DMS153 (cell line): Measurements from ENCODE around the gene ABTB2.

Experiments used
- DNase-seq: peaks from one replicate; lab custom pipeline; 2025; lab: John Stamatoyannopoulos, UW

The ABTB2 gene

DNA sequence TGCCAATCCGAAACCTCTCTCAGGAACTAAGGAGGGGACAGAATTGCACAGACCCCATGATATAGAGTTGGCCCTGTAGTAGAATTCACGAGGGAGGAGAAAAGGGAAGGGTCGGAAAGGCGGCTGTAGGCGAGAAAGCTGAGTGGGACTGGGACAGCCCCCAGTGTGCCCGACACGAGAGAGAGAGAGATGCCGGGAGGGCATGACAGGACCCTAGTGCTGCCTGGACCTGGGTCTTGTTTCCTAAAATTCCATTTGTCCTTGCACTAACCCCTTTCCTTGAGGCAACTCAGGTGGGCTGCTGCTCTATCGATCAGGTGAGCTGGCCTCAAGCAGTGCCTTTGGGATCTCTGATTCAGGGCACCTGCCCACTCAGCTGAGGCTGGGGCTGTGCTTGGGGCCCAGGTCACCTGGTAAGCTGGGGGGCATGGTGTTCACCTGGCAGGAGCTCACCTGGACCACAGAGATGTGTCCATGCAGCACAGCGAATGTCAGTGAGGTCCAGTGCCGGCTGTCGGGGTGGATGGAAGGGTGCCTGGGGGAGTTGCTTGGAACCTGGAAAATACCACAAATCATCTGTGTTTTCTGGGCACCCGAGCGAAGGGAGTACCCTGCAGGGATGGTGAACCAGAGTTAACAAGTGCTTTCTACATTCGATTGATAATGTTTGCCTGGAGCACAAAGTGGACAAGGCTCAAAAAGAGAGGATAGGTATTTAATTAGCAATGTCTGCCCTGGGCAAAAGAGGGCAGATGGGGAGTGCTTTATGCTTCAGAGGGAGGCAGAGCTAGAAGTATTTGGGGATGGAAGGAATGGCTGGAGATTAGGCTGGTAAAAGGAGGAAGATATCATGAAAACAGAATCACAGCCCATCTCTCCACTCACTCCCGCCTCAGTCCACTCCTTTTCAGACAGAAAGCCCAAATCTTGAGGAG, 190.7 kb downstream of the ABTB2 start:
- DNase-seq: no peak

DNA sequence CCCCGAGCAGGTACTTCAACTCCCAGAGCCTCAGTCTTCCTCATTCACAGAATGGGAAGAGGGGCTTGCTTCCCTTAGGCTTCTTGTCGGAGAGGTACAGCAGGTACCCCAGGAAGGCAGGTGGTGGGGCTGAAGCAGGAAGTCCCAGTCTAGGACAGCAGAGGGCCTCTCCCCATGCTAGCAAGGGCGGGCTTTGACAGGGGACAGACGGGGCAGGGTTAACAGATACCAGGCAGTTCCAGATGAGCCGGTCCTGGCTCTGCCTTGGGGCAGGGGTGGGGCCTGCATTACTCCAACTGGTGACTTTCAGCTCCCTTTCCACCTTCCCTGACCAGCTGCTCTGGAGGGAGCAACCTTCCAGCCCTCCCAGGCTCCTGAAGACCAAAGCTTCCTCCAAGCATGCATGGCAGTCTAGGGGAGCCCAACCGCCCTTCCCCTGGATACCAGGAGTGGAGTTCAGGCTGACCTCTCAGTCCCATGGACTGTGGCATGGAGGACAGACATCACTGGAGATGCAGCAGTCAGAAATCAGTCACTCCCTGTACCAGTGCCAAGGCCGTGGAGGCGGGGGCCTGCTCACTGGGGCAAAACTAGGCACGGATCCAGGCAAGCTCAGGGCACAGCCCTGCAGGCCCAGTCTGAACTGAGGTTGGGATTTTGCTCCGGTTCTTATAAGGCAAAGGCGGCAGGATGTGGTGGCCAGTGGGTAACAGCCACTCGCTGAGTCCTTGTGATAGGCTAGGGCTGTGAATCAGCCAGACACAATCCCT, 191.8 kb downstream of the ABTB2 start:
- no peak for DNase-seq

DNA sequence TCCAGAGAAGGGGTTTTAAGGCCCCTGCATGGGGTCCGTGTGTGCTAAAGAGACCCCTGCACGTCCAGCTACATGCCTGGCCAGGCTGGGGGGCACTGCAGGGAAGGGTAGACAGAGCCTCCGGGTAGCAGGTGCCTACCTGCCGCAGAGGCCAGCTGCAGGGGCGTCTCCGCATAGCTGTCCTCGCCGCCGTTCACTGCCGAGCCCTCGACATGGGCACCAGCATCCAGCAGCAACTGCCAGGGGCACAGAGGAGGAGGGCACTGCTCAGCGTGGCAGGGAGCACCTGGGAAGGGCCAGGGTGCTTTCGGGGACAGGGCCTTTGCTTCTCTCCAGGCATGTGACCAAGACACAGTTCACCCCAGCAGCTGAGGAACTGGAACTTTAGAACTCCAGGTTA, 192.7 kb downstream of the ABTB2 start:
- no peak for DNase-seq

DNA sequence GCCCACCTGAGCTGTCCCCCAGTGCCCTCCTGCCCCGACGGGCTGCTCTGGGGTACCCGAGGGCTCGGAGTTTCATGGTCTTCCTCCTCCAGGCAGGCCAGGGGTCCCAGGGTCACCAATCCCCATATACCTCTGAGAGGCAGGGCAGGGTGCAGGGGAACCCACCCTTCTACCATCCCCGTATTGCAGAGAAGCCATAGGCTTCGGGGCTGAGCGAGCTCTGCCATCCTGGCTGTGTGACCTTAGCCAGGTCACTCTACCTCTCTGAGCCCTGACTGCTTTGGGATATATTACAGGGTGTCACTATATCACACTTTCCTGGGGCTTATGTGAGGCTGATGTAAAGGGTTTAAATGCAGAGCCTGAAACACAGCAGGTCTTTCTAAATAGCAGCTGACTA, 195.0 kb downstream of the ABTB2 start:
- DNase-seq: no peak

DNA sequence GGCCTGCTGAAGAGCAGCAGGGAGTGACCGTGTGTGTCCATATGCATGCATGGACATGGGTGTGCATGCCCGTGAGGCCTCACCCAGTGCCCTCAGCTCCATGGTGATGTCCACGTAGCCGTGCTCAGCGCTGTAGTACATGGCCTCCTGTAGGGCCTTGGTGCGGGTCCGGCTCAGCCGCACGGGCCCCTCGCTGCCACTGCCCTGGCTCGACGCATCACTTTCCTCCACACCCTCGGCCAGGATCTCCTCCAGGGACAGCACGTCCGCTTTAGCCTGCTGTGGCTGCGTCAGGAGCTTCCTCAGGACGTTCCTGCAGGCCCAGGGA, 195.4 kb downstream of the ABTB2 start:
- DNase-seq: no peak

DNA sequence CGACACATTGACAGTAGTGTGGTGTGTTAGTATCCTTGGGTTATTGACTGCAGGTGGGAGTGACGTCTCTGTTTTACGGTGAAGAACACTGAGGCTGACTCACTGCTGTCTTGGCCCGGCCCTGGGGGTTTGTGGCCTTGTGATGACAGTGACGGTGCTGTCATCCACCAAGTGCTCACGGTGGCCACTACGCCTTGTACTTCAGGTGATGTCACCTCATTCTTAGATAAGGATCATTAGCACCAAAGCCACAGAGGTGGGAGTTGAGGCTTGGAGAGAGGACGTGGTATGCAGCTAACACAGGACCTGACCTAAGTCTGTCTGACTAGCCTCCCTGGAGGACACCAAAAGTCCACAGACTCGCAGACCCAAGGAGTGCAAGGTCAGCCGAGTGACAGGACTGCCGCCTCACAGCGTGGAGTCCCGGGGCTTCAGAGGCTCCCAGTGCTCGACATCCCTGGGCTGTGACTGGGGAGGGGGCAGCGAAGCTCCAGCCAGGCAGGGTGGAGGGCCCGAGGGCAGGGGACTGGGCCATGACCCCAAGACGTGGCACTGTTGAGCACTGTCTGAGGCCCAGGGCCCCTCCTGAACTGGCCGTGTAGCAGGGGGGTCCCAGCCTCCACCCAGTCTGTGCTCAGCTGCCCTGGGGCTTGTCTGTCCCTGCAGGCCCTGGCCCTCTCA, 195.9 kb downstream of the ABTB2 start:
- no peak for DNase-seq

DNA sequence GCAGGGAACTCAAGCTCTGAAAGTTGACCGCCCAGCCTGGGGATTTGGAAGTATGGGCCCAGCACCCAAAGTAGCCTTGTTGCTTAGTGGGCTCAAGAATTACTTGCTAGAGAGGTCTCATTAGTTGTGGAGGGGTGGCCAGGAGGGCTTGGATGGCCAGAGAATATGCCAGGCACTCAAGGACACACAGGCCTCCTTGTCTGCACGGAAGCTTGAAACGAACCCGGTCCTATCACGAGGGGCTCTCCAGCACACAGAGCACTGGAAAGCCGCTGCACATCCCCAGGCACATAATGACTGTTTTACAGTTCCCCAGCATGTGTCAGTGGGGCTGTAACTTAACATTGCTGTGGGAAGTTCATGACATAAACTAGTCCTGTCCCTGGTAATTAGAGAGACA, 196.4 kb downstream of the ABTB2 start:
- DNase-seq: no peak

DNA sequence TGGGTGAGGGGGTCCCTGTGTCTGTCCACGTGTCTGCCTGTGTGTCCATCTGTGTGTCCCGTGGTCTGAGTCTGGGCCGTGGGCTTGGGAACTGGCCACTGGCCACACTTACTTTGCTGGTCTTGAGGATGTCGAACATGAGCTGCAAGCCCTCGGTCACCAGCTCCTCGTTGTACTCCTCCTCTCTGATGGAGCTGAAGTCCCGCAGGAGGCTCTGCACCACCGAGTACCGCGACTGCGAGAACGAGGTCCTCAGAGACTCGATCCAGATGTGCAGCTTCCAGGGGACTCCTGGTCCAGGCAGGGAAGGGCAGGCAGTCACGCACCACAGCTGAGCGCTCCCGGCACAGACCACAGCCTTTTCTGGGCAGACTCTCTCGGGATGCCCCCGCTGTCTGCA, 197.0 kb downstream of the ABTB2 start:
- DNase-seq: no peak

DNA sequence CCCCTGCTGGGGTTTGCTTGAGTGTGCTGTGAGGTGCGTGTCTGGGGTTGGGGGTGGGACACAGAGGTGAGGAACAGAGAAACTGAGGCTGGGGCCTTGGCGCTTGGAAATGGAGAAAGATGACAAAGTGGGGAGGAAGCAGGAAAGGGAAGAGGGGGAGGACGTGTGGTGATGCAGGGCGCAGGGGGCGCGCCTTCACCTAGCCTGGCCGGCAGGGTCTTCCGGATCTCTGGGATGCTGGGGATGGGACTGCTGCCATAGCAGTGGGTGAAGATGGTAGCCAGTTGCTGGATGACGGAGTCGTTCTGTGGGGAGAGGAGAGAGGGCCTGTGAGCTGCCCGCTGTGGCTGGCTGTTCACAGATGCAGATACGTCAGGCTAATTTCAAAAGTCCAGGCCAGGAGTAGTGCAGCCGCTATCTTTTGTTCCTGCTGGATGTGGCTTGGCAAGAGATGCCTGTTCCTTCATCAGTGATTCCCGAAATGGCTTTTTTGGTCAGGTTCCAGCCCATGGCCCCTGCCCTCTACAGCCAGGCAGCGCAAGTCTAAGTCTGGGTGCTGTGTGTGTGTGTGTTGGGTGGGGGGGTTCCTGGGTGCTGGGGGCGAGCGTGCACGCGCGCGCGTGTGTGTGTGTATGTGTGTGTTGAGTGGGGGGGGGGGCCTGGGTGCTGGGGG, 197.6 kb downstream of the ABTB2 start:
- no peak for DNase-seq

DNA sequence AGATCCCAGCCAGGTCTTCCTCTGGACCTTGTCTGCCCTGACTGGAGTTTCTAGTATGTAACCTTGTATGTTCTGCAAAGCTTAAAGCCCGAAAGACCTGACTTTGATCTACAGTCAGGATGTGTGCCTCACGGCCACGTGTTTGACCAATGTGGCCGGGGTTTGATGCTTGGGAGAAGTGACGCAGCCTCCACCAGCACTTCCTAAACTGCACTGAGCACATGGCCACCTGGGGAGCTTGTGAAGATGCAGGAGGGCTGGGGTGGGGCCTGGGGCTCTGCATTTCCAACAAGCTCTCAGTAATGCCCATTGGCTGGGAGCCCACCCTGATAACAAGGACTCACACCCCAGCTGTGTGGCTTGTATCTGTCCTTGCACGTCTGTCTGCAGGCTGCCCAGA, 199.1 kb downstream of the ABTB2 start:
- no peak for DNase-seq

DNA sequence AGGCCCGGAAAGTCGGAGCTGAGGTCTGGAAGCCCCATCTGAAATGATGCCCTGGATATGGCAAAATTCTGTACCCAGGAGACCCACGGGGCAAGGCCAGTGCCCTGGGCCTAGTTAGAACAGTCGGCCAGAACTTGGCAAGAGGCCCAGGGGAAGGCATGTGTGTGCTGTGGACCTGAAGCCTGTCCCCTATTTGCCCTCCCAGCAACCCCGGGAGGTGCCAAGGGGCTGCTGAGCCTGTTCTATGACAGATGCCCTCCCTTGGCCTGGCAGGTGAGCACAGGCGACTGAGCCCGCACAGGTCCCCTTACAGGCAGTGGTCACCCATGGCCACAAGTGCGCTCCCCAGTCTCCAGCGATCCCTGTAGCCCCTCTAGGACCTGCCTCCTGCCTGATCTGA, 200.6 kb downstream of the ABTB2 start:
- no peak for DNase-seq

DNA sequence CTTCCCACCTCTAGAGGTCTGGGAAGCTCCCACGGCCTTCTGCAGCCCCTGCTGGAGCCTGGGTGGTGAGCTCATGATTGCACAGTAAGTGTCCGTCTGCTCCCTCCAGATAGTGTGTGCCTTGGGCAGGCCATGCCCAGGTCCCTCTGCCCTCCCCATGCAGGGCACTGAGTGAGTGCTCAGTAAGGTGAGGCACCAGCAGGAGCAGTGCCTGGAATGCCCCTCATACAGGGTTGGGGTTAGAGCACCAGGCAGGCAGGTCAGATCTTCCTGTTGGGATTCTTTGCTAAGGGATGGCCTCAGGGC, 202.1 kb downstream of the ABTB2 start:
- DNase-seq: no peak

DNA sequence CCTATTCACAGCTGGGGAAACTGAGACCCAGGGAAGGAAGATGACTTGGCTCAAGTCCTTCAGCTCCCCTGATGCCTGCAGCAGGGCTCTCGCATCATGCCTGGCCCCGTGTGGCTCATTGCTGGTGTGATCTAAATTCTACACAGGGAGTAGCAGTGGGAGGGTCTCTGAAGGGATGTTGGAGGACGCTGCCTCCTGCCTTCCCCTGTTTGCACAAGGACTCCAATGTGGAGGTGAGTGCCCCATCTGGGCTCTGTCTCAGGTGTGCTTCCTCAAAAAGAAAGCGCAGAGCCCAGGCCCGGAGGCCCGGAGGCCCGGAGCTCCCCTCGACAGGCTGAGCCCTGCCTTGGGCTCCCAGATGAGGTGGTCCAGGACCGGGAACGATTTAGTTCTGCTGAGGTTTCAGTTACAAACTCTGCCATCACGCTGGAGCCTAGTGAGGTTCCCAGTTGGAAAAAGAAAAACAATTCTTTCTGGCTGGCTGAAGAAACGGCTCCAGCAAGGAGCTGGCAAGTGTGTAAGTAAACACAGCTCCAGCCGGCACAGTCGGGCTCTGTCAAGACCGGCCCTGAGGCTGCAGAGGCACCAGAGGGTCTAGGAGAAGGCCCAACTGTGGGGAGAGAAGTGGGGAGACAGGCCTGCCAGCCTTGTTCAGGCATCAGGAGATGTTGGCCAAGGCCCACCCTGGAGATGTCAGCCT, 202.6 kb downstream of the ABTB2 start:
- DNase-seq: no peak

DNA sequence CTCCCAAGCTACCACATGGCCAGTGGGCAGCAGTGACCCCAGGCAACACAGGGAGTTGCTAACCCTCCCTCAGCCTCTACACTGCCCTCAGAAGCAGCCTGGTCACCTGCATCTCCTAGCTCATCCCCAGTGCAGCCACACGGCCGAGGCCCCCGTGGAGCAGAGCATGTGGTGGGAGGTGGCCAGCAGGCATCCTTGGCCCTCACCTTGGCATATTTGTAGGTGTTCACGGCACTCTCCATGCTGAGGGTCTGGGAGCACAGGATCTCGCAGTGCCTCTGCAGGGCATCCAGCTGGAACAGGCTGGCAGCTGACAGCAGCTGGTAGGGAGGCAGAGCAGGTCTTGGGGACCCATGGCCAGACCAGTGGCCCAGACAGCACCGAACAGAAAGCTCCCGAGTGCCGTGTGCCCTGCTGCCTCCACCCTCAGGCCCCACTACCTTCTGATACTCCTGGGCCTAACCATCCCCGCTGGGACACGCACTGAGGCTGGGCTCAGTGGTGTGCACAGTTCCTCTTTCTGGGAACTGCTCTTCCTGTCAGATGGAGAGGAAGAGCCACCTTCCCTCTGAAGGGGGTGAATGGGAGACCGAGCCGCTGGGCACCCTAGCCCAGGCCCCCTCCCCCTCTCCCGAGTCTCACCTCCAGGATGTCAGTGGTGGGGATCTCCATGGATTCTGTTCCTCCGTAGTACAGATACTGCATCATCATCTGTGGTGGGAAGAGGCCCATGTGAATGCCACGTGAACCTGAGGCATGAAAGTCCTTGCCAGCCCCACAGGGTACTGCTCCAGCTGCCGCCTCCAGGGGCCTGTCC, 203.5 kb downstream of the ABTB2 start:
- no peak for DNase-seq

DNA sequence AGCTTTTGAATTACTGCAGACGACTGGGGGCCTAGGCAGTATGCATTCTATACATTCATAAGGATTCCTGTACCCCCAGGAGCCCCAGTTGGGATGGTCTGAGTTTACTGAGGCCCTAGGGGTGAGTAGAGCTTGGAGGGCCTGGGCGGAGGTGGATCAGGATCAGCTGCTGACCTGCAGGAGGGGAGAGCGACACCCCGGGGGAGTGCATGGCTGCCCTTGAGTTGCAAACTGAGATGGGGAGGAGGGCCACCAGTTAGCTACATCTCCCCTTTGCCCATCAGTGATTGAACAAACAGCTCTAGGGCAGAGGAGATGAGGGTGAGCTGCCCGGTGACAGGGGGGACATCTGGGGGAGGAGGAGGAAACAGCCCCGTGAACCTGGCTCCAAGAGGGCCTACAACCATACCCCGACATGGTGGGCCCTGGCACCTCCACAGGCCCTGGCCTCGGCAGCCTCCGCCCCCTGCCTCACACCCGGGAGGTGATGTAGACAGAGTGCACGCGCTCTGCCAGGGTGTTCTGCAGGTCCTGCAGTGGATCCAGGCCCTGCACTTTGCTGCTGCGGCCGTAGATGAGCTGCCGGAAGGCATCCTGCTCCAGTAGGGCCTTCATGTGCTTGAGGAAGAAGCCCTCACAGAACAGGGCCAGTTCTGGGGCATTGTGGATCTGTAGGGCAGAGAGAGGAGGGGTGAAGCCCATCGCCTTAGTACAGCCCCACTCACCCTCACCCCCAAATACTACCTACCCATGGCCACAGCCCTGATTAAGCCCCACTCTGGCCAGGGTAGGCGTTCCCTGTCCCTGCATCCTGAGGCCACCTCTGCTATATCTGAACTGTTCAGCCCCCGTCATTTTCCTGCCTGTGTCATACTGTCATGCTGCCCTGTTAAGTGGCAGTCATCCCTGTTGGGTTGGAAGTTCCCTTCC, 205.6 kb downstream of the ABTB2 start:
- DNase-seq: no peak

DNA sequence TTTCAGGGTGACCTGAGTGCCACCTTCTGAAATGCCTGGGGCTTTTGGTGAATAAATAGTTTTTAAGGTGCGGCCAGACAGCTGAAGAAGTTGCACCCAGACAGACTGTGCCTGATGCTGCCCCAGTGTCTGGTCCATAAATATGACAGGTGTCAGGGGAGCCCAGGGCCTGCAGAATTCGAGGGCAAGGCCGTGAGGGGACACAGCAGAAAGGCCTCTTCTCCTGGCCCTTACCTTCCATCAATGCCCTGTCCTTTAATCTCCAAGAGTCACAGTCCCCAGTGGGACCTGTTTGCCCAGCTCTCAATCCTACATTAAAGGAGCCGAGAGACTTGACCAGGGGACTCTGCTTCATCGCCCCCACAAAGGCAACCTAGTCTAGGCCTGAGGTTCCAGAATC, 206.6 kb downstream of the ABTB2 start:
- no peak for DNase-seq

DNA sequence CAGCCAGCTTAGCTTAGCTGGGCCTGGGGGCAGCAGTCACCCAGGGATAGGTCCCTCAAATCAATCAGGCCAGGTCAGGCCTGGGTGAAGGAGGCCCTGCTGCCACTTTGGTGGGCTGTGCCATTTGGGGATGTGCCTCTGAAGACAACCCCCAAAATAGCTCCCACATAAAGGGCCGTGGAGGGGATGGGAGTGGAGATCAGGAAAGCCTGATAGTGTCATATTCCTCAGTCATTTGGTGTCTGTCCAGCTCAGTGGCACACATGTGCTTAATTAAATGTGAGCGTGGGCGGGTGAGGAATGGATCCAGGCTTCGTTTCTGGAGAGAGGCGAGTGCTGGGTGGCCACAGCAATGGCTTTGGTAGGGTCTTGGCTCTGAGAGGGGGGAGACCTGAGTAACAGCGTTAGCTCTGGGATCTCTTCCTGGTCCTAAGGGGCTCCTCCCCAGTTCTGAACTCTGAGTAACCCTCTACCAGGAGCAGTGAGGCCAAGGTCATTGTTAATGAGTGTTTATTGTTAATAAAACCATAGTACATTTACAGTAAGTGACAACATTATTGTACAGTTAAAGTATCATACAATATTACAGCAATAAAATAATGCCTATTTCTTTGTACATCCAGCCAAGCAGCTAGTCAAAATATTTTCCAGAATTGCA, 207.2 kb downstream of the ABTB2 start:
- no peak for DNase-seq

DNA sequence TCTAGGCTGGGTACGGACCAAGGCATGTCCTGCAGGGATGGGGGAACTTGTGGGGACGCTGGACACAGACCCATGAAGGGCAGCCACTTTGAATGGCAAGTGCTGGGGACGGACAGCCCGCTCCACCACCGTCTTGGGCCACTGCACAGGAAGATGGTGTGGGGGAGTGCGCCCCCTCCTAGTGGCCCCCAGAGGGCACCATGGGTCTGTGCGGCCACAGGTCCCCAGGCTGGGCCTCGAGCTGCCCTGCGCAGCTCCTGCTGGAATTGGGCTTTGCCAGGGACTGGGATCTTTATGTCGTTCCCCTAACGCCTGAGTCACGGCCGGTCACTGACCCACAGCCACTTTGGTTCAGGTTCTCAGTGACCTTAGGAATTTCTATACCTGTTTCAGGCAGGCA, 208.0 kb downstream of the ABTB2 start:
- no peak for DNase-seq

DNA sequence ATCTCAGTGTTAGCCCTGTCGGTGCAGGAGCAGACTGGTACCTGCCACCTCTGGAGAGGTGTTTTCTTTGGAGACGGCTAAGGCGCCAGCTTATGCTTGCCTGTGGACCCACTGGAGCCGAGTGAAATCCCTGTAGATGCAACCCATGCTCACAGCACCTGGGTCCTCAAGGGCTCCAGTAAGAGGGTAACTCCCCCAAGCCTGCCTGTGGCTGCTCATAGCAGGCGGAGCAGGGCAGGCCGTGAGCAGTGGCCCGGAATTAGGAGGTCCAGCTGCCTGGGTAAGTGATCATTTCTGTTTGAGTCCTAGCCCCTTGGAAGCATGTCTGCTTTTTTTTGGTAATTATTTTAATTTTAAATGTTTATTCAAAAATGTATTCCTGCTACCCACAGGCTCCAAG, 208.5 kb downstream of the ABTB2 start:
- DNase-seq: no peak
